Adipose tissue (tissue), 3 donors: ENCODE data around the gene DNALI1. TPM values are rescaled to one million over a fixed set of nuclear protein-coding genes. Genes with fewer than 3 reads are reported as not detected.
"Not testable (repeated sequence)": the region's sequence is repeated elsewhere in the genome, so short reads cannot be mapped to it uniquely, and the experiment has no call there.

Experiments used
- H3K27ac ChIP-seq: one replicate; pipeline ENCODE4 v1.5.1; 2013; ENCODE audit warnings: low read depth, low read length
- WGBS, 3 donors: extraction: QIAGEN DNeasy Blood & Tissue Kit; methylation state at CpG; one replicate each; pipeline ENCODE4 v1.1.7; 2013; 5-methylcytosine and 5-hydroxymethylcytosine counted together
- polyA plus RNA-seq, 3 donors: library from polyadenylated mRNA; stranded (reverse); fragments of 200-250 nt; gene quantifications; one replicate each; pipeline ENCODE4 v1.2.3, GENCODE V29; 2013
- donor health status: healthy with polysubstance abuse.
- donor health status: Bipolar disorder and iron deficiency.
- donor health status: healthy.

Gene DNALI1
- polyA plus RNA-seq, 3 donors, result 3.8 to 13.3 (median 10.6) TPM

DNA sequence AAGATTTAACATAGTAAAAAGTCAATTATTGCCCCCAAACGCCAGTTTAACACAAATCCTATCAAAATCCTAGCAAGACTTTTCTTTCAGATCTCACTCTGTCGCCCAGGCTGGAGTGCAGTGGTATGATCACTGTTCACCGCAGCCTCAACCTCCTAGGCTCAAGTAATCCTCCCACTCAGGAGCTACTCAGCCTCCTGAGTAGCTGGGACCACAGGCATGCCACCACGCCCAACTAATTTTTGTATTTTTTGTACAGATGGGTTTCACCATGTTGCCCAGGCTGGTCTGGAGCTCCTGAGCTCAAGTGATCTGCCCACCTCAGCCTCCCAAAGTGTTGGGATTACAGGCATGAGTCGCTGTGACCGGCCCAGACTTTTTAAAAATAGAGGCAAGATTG is 7.4 kb upstream of the DNALI1 start:
- WGBS, 3 donors, result 88 to 93% (median 93%) methylated on average over 6 of the region's 6 CpGs
- no peak overlapping the region for H3K27ac ChIP-seq

DNA sequence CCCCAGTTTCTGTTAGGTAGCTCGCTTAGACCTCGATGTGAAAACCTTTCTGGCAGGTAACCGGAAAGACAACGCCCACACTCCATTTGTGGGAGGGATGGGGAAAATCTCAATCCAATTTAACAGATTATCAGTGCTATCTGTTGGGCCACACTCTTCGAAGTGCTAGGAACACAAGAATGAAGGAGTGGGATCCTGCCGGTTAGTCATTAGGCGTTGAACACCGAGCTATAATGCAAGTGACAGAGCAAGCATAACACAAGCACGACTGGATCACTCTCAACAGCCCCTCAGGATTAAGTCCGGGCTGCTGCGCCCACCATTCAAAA is 3.2 kb upstream of the DNALI1 start:
- no peak overlapping the region for H3K27ac ChIP-seq
- 2 to 4% (median 3%) methylated on average over 11 of the region's 11 CpGs for WGBS, 3 donors

DNA sequence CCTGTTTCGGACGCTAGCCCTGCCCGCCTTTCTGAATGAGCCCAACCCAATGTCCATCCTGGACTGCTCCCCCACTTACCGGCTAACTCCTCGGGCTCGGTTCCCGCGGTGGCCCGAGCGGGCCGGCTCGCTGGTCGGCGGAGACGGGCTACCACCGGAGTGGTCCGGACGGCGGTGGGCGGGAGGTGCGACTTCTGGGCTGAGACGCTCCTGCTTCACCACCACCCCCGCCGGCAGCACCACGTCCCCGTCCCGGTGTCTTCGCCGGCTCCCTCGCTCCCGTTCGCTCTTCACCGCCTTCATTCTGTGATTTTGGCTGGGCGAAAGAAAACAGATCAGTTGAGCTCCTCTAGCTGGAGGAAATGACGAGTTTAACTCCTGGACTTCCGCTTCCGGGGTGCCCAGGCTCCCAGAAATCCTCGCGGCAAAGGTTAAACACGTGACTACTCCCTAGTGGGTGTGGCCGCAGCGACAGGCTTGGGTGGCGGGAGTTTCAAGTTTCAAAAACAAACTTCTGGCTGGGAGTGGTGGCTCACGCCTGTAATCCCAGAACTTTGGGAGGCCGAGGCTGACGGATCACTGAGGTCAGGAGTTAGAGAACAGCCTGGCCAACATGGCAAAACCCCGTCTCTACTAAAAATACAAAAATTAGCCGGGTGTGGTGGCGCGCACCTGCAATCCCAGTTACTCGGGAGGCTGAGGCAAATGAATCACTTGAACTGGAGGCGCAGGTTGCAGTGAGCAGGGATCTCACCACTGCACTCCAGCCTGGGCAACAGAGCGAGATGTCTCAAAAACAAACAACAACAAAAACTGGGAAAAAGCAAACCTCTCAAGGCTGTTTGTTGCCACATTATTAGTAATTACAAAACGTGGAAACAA is 2.6 kb upstream of the DNALI1 start, which contains the start of gene SNIP1:
Gene SNIP1 (minus strand): TSS at position 367 of the 882 bp plus-strand sequence. CDS start 64 bp downstream, at position 303.
- H3K27ac ChIP-seq, result peak within 1 kb of the TSS; percentile 24
- 12 to 14% (median 12%) methylated on average over 54 of the region's 54 CpGs for WGBS, 3 donors

DNA sequence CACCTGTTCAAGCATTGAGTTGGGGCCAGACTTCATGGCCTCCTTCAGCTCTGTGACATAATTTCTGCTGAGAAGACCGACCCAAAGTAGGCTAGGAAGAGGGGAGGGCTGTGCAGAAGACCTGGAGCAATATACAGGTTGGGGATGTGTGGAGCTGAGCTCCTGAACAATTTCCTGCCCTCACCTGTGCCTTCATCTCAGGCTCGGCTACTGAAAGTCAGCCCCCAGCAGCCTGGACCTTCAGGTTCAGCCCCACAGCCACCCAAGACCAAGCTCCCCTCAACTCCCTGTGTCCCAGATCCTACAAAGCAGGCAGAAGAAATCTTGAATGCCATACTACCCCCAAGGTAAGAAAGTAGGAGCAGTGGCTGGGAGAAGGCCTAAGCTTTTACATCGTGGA is 662 bp downstream of the DNALI1 start:
- H3K27ac ChIP-seq, result peak overlapping the region; percentile 36
- WGBS, 3 donors, result 53 to 91% (median 83%) methylated on average over 3 of the region's 3 CpGs

DNA sequence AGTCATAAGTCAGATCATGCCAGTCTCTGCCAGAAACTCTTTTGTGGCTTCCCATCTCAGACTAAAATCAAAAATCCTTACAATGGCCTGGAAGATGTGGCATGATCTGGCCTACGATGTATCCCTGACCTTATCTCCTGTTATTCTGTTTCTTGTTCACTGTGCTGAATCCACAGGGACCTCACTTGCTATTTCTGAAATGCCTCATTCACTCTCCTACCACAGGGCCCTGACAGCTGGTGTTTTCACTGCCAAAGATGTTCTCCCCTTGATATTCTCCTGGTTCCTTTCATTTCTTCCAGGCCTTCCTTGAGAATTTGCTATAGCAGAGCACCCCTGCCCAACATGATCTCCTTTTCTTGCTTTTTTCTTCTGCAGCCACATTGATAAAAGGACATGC is 1.7 kb downstream of the DNALI1 start:
- no peak overlapping the region for H3K27ac ChIP-seq
- WGBS, 3 donors, result 81 to 91% (median 88%) methylated on average over 1 of the region's 1 CpG

DNA sequence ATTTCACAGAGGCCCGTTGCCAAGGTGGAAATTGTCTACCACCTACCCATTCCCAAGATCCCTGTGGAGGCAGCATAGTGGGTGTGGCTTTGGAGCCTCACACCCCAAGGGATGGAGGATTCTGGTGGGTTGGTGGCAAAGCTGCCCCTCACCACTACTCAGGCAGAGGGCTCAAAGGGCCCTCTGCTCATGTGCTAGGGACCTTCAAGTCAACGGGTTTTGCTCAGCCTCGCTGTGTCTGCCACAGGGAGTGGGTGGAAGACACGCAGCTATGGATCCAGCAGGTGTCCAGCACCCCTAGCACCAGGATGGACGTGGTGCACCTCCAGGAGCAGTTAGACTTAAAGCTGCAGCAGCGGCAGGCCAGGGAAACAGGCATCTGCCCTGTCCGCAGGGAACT is 2.3 kb downstream of the DNALI1 start:
- 87 to 92% (median 92%) methylated on average over 7 of the region's 7 CpGs for whole genome bisulfite sequencing, 3 donors
- H3K27ac ChIP-seq, result no peak overlapping the region

DNA sequence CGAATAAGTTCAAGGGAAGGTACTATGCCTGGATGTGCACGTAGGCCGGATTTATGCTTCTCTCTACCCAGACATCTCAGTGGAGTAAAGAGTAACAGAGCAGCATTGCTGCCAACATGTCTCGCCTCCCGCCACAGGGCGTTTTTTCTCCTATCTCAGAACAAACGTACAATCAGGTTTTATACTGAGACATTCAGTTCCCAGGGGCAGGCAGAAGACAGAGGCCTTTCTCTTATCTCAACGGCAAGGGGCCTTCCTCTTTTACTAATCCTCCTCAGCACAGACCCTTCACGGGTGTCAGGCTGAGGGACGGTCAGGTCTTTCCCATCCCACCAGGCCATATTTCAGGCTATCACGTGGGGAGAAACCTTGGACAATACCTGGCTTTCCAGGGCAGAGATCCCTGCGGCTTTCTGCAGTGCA is 3.2 kb downstream of the DNALI1 start:
- not testable (repeated sequence) for H3K27ac ChIP-seq
- 53 to 76% (median 76%) methylated on average over 12 of the region's 12 CpGs for WGBS, 3 donors

DNA sequence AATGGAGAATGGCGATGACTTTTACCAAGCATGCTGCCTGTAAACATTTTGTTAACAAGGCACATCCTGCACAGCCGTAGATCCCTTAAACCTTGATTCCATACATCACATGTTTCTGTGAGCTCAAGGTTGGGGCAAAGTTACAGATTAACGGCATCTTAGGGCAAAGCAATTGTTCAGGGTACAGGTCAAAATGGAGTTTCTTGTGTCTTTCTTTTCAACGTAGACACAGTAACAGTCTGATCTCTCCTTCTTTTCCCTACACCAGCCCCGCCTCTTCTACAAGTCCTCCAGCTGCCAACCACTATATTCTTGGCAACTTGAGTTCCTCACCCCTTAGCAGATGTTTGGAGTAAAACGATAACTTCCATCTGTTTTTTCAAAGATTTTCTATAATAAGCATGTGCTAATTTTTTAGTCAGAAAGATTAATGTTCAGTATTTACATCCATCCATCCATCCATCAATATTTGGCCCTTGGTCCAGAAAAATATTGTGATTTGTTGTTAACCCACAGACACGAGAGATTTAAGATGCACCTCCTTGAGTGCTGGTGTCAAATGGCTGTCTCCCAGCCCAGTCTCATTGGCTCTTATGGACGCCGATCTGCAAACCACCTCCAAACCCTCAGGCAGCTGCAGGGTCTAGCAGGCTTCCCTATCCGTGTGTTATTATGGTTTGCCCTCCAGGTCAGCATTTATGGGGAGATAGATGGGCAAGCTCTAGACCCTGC is 3.8 kb downstream of the DNALI1 start:
- WGBS, 3 donors, result 81 to 82% (median 82%) methylated on average over 10 of the region's 10 CpGs

DNA sequence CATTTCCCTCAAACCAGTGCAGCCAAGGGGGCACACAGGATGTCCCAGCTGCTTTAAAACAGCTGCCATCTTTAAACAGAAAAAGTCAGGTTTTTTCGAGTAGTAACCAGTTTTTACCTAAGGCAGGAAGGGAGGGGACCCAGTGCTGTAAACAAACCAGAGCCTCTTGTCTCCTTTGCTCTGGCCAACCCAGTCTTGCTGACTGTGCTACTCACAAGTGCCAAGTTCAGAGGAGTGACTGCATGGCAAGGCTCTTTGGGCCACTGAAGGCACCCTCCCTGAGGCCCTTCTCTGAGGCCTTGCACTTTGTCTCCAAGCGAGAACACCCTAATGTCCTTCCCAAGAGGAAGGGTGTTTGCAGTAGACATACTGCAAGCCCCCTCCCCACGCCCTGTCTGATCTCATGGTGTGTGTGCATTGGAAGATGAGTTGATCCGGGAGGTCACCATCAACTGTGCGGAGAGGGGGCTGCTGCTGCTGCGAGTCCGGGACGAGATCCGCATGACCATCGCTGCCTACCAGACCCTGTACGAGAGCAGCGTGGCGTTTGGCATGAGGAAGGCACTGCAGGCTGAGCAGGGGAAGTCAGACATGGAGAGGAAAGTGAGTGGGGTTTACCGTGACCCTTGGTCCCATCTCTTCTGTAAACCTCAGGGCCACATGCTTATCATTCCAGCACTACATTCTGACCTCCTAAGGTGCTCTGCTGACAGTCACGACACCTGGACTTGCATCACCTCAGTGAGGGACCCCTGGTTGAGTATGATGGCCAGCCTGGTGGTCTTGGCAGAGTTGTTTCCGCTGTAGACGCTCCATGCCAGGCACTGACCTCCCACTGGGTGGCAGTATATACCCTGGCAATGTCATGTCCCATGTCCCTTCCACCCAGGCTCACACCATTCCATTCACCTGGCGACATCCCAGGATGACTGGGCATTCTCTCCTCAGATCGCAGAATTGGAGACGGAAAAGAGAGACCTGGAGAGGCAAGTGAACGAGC is 4.7 kb downstream of the DNALI1 start:
- H3K27ac ChIP-seq, result no peak overlapping the region
- WGBS, 3 donors, result 92 to 95% (median 92%) methylated on average over 21 of the region's 21 CpGs

More for the DNA sequence above, 3.8 kb downstream of the DNALI1 start:
- no peak overlapping the region for H3K27ac ChIP-seq

DNA sequence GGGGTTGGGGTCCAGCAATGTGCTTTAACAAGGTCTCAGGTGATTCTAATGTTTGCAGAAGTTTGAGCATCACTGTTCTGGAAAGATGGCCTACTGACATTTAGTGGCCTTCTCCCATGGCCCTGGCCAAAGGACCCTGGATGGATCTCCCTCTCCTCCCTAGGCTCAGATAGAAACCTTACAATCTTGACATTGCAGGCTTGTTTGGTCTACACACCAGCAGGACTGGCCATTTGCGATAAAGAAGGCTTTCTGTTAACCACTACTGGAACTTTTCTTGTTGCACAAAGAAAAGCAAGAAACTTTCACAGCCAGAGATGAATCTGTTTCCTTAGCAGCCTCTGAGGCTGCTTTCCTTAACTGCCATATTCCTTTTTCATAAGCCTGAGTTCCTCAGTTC is 6.2 kb downstream of the DNALI1 start:
- 86 to 96% (median 96%) methylated on average over 1 of the region's 1 CpG for WGBS, 3 donors
- H3K27ac ChIP-seq, result no peak overlapping the region

DNA sequence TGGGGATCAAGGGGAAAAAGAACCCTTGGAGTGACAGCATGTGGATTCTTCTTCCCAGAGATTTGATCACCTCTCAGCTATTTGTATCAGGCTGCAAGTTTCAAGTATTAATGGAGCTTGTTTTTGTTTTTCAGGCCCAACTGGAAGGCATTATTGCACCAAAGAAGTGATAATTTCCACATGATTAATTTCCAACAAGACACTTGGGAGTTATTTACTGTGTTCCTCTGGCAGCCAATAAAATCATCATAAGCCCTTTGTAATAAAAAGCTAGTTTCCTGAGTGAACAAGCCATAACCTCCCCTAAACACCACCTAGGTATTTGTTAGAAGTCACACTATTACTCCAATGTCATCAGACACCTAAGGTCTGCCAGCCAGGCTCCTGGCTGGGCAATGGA is 8.2 kb downstream of the DNALI1 start:
- no peak overlapping the region for H3K27ac ChIP-seq

DNA sequence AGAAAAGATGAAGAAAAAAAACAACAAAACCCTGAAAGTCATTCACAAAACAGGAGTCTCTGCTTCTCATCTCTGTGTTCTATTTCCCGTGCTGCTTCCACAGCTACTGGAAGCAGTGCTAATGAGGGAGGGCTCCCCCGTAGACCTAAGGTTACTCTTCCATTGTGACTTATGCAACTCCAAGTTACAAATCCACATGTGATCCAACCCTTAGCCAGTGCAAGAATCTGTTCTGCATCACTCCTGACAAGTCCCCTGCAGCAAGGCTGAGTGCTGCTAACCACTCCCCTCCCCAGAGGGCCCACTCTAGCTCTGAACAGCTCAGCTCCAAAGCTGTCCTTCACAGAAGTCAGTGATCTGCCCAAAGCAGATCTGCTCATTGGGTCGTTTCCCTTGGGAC is 10.3 kb downstream of the DNALI1 start:
- no peak overlapping the region for H3K27ac ChIP-seq

DNA sequence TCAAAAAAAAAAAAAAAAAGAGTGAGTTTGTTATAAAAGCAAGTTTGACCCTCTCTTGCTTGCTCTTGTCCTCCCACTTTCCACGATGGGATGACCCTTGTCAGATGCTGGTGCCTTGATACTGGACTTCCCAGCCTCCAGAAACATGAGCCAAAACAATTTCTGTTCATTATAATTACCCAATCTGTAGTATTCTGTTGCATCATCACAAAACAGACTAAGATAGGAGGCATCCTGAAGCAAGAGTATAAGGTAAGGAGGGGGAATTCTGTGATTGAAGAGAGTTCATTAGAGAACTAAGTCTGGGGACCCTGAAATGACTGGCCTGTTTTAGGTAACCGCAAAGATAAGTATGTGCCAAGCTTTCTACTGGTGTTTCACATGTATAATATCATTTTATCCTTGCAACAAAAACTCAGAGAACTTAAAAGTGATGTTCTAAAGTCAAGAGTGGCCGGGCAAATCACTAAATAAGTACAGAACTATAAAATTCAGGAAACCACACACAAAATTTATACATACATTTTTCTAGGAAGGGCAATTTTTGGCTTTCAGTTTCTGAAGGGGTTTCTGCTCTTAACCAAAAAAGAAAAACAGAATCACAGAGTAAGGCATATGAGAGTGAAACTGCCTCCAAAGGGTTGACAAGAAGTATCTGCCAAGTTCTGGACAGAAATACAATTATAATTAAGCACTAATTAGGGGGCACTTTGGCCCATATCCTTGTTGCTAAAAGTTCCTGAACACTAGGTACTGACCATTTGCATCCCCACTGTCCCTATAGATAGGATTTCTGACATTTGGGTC is 14.0 kb downstream of the DNALI1 start:
- H3K27ac ChIP-seq, result no peak overlapping the region
- 89 to 96% (median 94%) methylated on average over 3 of the region's 3 CpGs for WGBS, 3 donors

More for the DNA sequence above, 10.3 kb downstream of the DNALI1 start:
- WGBS, 3 donors, result 67 to 83% (median 73%) methylated on average over 3 of the region's 3 CpGs

DNA sequence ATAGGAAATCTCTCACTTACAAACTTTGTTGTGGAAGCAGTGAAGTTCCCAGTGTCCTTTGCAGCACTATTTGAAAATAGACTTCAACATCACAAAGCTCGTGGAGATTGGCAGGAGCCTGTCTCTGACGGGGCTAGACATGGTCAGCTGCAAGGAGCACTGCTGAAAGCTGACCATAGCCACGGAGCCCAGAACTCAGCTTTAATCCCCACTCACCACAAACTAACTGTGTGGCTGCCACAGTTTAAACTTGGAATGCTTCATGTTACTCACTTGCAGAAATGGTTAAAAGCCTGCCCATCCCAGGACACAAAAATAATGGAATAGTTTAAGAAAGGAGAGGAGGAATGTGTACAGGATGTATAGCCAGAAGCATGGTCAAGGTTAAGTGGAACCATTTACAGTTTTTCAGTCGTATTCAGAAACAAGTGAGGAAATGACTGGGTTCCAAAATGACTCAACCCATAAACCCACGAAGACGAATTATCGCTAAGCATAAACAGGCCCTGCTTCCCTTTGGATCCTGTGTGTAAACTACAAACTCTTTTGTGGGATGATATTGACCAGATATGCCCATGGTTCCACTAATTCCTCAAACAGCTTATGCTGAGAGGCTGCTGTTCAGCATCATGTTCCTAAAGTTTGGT is 18.2 kb downstream of the DNALI1 start:
- 71 to 86% (median 71%) methylated on average over 7 of the region's 7 CpGs for WGBS, 3 donors
- H3K27ac ChIP-seq, result no peak overlapping the region

DNA sequence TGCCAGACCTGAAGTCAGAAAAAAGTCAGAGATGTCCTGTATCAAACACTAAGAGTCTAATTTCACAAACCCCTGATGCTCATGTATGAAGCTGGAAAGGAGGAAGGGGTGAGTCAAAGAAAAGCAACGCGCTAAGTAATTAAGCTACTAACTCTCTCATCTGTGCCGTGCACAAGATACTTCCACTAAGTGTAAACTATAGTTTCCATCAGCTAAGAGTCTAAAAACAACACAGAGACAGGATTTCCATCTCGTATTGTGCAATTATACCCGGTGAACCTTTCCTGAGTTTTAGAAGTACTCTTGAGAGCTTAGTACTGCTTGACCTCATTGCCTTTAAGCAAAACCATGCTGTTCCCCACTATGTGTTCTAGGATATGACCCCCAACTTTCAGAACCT is 19.0 kb downstream of the DNALI1 start:
- 85 to 88% (median 86%) methylated on average over 5 of the region's 5 CpGs for WGBS, 3 donors

DNA sequence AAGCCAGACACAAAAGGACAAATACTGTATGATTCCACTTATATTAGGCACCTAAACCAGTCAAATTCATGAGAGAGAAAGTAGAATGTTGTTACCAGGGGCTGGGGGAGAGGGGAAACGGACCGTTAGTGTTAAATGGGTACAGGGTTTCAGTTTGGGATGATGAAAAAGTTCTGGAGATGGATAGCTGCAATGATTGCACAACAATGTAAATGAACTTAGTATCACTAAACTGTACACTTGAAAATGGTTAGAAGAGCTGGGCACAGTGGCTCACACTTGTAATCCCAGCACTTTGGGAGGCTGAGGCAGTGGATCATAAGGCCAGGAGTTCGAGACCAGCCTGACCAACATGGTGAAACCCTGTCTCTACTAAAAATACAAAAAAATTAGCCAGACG is 27.8 kb downstream of the DNALI1 start:
- WGBS, 3 donors, result 76 to 92% (median 89%) methylated on average over 4 of the region's 4 CpGs
- not testable (repeated sequence) for H3K27ac ChIP-seq

More for the DNA sequence above, 19.0 kb downstream of the DNALI1 start:
- no peak overlapping the region for H3K27ac ChIP-seq

DNA sequence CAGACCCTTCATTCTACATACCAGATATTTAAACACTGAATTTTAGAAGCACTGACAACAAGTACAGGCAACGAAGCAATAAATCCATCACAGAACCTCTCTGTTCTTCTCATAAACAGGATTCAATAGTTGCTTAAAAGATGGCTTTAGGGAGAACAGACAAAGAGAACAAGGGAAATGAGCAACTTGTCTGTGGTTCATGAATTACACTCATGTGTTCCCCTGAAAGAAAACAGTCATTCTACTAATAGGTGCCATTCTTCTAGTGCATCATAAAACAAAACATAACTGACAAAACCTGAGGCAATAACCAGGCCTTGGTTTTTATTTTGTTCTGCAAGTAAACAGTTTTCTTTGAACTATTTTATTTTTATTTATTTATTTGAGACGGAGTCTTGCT is 32.2 kb downstream of the DNALI1 start:
- H3K27ac ChIP-seq, result no peak overlapping the region
- WGBS, 3 donors, result 90 to 94% (median 92%) methylated on average over 2 of the region's 2 CpGs
